ENCODE measurements around the gene CUX1. TPM values are rescaled to one million over a fixed set of nuclear protein-coding genes. Genes with fewer than 3 reads are reported as not detected.

Gene CUX1
- total RNA-seq, 4 donors from 2014 or later = 40.0 to 55.9 (median 47.3) TPM

DNA sequence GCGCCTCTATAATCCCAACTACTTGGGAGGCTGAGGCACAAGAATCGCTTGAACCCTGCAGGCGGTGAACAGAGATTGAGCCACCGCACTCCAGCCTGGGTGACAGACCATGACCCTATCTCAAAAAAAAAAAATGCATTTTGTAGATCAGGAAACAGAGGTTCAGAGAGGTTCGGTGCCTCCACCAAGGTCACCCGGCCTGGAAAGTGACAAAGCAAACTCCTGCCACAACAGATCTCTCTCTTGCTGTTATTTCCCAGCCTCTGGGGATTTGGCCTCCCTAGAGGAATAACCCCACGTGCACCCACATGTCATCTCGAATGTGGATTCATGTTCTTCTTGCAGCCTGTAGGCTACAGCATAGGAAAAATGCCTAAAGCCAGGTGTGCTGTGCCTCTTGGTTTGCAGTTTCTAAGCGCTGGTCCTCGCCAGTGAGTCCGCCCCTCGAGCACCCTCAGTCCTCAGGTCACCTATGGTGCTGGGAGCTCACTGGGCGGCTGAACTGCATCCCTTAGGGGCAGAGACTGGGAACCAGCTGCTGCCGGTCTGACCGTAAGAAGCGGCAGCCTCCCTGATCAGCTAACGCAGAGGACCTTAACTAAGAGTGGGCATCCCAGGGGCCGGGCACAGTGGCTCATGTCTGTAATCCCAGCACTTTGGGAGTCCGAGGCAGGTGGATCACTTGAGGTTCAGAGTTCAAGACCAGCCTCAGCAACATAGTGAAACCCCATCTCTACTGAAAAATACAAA lies 417.6 kb downstream of the CUX1 start:
- intact Hi-C loops (cut with DNase I) = loop anchor here (5.0 to 10.0 kb wide), 2 partner anchors 410 to 553 kb away; no protein-coding TSS in a partner anchor
- no peak for DNase-seq

DNA sequence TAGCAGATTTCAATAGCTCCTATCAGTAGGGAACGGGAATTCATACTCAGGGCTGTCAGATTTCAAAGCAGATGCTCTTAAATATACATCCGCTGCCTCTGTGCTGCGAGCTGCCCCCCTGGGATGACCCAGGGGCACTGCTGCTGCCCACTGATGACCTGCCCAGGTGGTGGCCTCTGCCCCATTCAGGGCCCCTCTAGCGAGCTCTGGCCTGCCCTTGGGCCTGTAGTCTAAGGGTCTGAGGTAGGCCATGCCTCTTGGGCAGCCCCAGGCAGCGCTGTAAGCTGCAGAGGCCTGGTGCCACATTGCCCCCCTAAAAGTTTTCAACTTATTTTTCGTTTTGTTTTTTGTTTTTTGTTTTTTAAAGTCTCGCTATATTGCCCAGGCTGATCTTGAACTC lies 418.7 kb downstream of the CUX1 start:
- DNase-seq = no peak
- TF ChIP-seq, protein P1, sequence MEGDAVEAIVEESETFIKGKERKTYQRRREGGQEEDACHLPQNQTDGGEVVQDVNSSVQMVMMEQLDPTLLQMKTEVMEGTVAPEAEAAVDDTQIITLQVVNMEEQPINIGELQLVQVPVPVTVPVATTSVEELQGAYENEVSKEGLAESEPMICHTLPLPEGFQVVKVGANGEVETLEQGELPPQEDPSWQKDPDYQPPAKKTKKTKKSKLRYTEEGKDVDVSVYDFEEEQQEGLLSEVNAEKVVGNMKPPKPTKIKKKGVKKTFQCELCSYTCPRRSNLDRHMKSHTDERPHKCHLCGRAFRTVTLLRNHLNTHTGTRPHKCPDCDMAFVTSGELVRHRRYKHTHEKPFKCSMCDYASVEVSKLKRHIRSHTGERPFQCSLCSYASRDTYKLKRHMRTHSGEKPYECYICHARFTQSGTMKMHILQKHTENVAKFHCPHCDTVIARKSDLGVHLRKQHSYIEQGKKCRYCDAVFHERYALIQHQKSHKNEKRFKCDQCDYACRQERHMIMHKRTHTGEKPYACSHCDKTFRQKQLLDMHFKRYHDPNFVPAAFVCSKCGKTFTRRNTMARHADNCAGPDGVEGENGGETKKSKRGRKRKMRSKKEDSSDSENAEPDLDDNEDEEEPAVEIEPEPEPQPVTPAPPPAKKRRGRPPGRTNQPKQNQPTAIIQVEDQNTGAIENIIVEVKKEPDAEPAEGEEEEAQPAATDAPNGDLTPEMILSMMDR (IDR thresholded peaks at IDR 0.05) = no peak
- TF ChIP-seq POLR2A (IDR thresholded peaks at IDR 0.05) = no peak
- H3K4me3 ChIP-seq = no peak overlapping the region
- no peaks in the 10 kb centered on the region for H3K9me3 ChIP-seq
- 89% methylated on average over 4 of the region's 7 CpGs for WGBS, 2 donors
- no peaks in the 10 kb centered on the region for H3K27me3 ChIP-seq
- no peak overlapping the region for H3K27ac ChIP-seq
- intact Hi-C loops (cut with DNase I) = loop anchor here (5.0 to 10.0 kb wide), 2 partner anchors 411 to 554 kb away; no protein-coding TSS in a partner anchor
- no peaks in the 10 kb centered on the region for H3K4me1 ChIP-seq
- H3K36me3 ChIP-seq = peaks cover 0 to 76% (median 0%) of the 10 kb centered on the region in 3 donors

More for the DNA sequence above, 417.6 kb downstream of the CUX1 start:
- no peaks in the 10 kb centered on the region for H3K9me3 ChIP-seq
- 81 to 84% methylated on average over 6 to 8 of the region's 19 CpGs for WGBS, 2 donors
- H3K4me3 ChIP-seq = no peak overlapping the region
- H3K27ac ChIP-seq = no peak overlapping the region
- TF ChIP-seq, protein P1 (IDR thresholded peaks at IDR 0.05) = no peak
- TF ChIP-seq POLR2A (IDR thresholded peaks at IDR 0.05) = no peak
- no peaks in the 10 kb centered on the region for H3K4me1 ChIP-seq
- peaks cover 0 to 73% (median 0%) of the 10 kb centered on the region in 3 donors for H3K36me3 ChIP-seq
- H3K27me3 ChIP-seq = no peaks in the 10 kb centered on the region

DNA sequence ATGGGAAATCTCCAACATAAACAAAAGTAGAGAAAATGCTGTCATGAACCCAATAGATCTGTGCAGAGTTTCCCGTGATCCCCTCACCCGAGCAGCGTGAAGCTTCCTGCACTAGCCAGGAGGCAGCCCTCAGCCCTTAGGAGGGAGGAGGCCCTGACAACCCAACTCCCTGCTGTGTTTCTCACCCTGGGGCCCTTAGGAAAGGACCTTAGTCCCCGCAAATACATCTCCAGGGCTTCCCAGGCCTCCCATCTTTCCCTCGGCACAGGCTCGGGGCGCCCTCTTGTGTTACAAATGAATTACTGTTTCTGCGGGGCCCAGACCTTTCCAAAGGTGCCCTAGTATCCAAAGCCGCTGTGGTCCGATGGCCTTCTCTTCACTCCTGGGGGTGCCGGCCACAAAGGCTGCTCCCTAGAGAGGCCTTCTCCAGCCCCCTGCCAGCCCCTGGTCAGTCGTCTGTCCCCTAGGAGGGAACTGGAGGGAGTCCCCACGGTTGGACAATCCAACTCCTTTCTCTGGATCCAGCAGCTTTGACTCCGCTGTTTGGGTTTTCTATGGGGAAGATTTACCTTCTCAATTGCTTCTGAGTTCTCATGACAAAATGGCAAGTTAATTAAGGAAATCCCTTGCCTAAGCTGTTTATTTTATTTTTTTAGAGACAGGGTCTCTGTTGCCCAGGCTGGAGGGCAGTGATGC lies 419.3 kb downstream of the CUX1 start:
- Histone ChIP-seq H3K9me3 (no peaks in the 10 kb centered on the region), H3K27ac (no peak overlapping the region), H3K4me3 (no peak overlapping the region), H3K4me1 (no peaks in the 10 kb centered on the region), H3K27me3 (no peaks in the 10 kb centered on the region), H3K36me3 (peaks cover 0 to 83% (median 0%) of the 10 kb centered on the region in 3 donors)
- 28 to 33% methylated on average over 10 to 12 of the region's 14 CpGs for WGBS, 2 donors
- intact Hi-C loops (cut with DNase I) = loop anchor here (5.0 to 10.0 kb wide), 2 partner anchors 412 to 554 kb away; no protein-coding TSS in a partner anchor
- no peak for DNase-seq
- TF ChIP-seq POLR2A (IDR thresholded peaks at IDR 0.05) = no peak
- TF ChIP-seq, protein P1 (IDR thresholded peaks at IDR 0.05) = peak; percentile 59 to 84 (median 78)

DNA sequence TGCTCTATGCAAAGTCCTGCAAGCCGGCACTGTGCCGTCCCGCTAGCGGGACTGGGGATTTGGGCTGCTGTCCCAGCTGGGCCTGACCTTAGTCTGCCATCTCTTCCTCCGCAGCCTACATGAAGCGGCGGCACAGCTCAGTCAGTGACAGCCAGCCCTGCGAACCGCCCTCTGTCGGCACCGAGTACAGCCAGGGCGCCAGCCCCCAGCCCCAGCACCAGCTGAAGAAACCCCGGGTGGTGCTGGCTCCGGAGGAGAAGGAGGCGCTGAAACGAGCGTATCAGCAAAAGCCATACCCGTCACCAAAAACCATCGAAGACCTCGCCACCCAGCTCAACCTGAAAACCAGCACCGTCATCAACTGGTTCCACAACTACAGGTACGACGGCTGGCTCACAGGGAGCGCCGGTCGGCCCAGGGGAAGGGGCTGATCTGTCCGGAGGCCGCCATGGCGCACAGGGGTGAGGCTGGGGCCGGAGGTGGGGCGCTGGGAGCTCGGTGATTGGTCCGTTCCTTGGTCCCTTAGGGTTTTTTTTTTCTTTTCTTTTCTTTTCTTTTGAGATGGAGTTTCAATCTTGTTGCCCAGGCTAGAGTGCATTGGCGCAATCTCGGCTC lies 421.9 kb downstream of the CUX1 start:
- Histone ChIP-seq H3K27me3 (no peaks in the 10 kb centered on the region), H3K27ac (no peak overlapping the region), H3K4me1 (no peaks in the 10 kb centered on the region), H3K9me3 (no peaks in the 10 kb centered on the region), H3K4me3 (no peak overlapping the region), H3K36me3 (peaks cover 0 to 87% (median 4%) of the 10 kb centered on the region in 3 donors)
- DNase-seq = no peak
- TF ChIP-seq, protein P1 (IDR thresholded peaks at IDR 0.05) = no peak
- TF ChIP-seq POLR2A (IDR thresholded peaks at IDR 0.05) = no peak
- 95 to 96% methylated on average over 12 to 24 of the region's 35 CpGs for WGBS, 2 donors
- intact Hi-C loops (cut with DNase I) = loop anchor here (5.0 to 10.0 kb wide), 2 partner anchors 415 to 557 kb away; no protein-coding TSS in a partner anchor

Data from esophagus squamous epithelium (tissue), 5 donors.